Activated gamma-delta T cell (primary cell): ENCODE results near the gene PTP4A2.
"Not testable (repeated sequence)": the region's sequence is repeated elsewhere in the genome, so short reads cannot be mapped to it uniquely, and the experiment has no call there.

ENCODE experiments used
- DNase-seq: peaks from one replicate; lab custom pipeline; 2025; lab: John Stamatoyannopoulos, UW

The PTP4A2 gene

DNA sequence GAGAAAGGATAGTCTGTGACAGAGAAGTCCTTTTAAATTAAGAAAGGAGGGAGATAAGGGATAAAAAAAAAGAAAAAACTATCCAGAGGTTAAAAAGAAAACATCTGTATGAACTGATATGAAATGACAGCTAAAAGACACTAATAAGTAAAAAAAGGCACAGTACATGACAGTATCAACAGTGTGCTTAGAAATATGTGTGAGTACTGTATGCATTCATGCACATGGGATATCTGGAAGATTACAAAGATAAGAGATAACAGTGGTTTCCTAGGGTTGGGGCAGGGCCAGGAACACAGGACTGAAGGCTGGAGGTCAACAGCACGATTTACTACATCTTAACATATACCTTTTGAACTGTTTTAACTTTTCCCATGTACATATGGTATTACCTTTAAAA lies 13.3 kb downstream of the PTP4A2 start:
- no peak for DNase-seq

DNA sequence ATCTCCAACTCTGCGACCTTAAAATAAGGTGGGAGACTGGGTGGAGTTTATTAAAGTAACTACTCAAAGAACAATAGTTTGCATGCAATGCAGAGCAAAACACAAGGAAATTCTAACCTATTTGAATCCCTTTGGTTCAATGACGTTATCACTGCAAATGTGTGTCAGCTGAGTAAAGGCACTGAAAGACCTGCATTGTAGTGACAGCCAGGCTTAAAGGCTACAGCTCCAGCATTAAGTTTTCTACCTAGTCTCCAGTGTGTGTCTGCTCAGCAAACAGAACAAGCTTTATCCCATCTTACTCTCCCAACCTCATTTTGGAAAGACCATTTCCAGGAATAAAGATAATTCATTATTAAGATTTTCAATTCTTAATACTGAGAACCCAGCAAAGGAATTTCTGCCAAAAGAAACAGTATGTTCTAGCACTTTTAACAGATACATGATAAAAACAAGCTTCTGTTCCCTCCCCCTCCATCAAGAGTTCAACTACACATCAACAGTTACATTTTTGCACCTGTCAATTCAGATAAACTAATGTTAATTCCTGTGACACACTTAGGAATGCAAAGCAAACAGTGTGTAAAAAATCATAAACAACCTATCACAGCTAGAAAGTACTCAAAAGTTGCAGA lies 14.2 kb downstream of the PTP4A2 start:
- no peak for DNase-seq

GRCh38 chr1:31920956-31921355 lies 17.2 kb downstream of the PTP4A2 start:
- no peak for DNase-seq

GRCh38 chr1:31919591-31919990 lies 18.6 kb downstream of the PTP4A2 start:
- DNase-seq, result no peak

GRCh38 chr1:31915438-31915837 lies 22.7 kb downstream of the PTP4A2 start:
- no peak for DNase-seq

DNA sequence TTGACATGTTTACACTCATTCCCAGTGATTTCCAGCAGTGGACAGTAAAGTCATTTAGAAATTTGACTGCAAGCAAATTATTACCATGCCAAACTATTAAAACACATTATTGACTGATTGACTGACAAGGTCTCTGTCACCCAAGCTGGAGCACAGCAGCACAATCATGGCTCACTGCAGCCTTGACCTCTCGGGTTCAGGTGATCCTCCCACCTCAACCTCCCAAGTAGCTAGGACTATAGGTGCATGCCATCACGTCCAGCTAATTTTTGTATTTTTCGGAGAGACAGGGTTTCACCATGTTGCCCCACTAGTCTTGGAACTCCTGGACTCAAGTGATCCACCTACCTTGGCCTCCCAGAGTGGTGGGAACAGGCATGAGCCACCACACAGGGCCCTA lies 24.2 kb downstream of the PTP4A2 start:
- DNase-seq, result no peak

DNA sequence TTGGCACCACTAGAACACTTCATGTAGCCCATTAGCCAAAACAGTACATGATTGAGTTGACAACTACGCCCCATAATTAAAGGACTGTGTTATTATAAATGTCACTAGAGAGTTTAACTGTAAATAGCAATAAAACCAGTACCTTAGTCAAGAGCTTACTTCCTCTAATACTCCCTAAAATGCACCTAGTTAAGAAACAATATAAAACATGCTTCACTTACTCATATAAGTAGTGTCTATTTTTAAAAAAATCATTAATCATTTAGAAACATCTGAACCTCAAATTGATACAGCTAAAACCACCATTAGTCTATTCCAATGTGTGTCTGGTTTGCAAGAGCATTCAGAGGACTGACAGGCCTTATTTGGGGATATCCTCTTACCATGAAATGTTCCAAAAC lies 25.3 kb downstream of the PTP4A2 start:
- DNase-seq, result no peak

DNA sequence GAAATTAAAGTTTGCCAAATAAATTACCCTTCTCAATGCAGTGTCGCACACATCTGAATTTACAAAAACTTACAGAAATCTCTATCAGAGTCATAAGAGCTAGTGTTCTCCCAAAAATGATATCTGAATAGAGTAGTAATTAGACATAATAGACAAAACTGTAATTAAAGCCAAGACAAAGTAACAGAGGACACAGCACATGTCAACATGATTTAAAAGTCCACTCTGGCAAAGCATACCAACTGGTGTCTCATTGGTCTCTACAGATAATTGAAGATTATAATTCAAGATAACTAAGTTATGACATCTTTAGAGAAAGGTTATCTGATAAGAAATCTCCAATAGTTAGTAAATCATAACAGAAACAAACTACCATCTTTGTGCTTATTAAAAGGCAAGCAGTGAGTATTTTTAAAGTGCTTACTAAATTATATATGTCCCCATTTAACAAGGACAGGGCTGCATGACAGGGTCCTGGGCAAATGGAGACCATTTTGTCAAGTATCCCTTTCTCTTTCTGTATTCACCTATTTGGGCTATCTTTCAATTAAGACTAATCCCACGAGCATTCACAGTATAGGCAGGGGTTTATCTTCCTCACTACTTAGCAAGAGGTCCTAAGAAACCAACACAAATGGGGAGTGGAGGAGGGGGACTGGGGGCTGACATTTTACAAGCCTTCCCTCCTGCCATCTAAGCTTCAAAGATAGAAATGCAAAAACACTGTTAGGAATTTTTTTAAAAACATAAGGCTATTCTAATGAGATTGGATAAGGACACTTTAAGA lies 26.0 kb downstream of the PTP4A2 start:
- DNase-seq, result no peak

DNA sequence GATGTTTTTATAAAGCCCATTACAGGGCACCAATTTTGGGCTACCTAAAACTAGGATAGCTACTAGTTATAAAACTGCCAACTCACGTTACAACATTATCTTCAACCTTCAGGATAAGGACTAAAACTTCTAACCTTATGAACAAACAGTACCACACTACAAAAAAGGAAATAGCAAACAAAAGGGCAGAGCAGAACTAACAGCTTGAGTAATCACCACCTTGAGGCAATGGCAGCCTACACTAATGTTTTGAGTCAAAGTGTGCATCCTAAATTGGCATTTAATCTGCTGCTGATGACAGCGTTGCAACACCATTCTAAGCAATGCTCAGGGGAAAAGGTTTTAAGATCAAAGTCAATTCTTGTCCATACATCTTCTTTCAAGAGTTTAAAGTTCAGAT lies 27.2 kb downstream of the PTP4A2 start:
- no peak for DNase-seq

GRCh38 chr1:31909691-31910090 lies 28.5 kb downstream of the PTP4A2 start:
- DNase-seq, result no peak

DNA sequence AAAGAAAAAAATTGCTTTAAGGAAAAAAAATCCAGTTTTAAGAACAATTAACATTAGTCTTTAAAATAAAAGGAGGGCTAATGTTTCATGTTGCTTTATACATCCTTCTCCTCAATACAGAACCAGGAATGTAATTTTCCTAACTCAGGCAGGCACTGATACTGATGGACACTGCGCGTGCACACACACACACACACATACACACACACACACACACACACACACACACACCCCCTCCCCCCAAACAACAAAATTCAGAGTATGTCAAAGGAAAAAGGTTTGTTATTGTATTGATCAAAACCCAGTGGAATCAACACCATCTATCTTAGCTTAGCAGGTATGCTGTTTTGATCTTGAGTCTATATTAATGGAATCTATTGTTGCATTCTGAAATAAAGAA lies 31.6 kb downstream of the PTP4A2 start:
- DNase-seq, result no peak

GRCh38 chr1:31905681-31906080 lies 32.5 kb downstream of the PTP4A2 start:
- no peak for DNase-seq

DNA sequence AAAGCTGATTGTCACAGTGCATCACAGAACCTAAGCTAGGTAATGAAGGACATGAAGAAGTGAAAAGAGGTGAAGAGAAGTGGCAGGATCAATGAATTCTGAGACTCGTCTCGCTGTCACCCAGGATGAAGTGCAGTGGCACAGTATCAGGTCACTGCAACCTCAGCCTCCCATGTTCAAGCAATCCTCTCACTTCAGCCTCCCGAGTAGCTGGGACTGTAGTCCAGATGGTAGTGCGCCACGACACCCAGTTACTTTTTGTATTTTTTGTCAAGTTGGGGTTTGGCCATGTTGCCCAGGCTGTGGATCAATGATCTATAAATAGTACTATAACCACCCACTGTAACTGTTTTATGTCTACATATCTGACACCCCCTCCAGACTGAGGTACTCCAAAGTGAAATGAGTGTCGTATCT lies 33.1 kb downstream of the PTP4A2 start:
- no peak for DNase-seq

DNA sequence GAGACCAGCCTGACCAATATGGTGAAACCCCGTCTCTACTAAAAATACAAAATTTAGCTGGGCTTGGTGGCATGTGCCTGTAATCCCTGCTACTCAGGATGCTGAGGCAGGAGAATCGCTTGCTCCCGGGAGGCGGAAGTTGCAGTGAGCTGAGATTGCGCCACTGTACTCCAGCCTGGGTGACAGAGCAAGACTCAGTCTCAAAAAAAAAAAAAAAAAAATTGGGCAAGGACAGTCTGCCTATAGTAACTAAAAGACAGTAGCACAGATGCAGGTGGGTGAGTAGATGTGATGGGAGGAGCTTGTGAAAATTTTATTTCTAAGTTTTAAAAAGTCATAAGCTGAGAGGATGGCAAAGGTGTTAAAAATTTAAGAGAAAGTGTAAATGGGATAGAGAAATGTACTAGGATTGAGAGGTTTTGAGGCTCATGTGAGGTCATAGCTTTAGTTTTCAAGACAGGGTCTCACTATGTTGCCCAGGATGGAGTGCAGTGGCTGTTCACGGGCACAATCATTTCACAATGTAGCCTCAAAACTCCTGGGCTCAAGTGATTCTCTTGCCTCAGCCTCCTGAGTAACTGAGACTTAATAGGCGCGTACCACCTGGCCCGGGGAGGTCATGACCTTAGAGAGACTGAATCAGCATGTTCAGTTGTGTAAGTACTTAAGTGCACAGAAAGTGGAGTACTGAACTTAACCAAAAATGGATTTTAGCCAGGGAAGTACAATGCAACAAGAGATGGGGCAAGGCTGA lies 33.7 kb downstream of the PTP4A2 start:
- no peak for DNase-seq

- no peak for DNase-seq
These were observed 35.7 kb downstream of the PTP4A2 start for GRCh38 chr1:31902510-31902860.

- DNase-seq, result no peak
These were observed 36.2 kb downstream of the PTP4A2 start for GRCh38 chr1:31901838-31902509.

- DNase-seq, result no peak
These were observed 37.4 kb downstream of the PTP4A2 start for GRCh38 chr1:31900790-31901189.

DNA sequence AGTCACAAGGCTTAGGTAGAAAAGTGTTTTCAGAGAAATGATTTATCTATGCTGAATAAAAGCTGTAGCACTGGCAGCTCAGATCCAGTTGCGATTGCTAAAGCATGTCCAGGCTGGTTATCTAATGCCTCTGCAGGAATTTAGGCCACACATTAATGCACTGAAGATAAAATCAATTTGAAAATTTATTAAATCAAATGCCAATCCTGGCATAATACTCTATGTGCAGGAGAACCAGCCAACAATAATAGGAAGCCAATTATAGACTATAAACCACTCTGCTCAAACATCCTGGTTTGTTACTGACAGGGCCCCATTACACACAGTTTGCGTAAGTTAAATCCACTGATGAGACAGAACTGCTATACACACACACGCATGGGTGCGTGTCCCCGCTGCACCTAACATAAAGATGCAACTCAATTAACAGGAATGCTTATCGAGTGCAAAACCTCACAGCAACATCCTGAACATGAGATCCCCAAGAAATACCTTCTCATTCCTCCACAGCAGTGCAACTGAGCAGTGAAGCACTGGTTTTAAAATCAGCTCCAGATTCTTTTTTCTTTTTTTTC lies 40.6 kb downstream of the PTP4A2 start:
- no peak for DNase-seq

DNA sequence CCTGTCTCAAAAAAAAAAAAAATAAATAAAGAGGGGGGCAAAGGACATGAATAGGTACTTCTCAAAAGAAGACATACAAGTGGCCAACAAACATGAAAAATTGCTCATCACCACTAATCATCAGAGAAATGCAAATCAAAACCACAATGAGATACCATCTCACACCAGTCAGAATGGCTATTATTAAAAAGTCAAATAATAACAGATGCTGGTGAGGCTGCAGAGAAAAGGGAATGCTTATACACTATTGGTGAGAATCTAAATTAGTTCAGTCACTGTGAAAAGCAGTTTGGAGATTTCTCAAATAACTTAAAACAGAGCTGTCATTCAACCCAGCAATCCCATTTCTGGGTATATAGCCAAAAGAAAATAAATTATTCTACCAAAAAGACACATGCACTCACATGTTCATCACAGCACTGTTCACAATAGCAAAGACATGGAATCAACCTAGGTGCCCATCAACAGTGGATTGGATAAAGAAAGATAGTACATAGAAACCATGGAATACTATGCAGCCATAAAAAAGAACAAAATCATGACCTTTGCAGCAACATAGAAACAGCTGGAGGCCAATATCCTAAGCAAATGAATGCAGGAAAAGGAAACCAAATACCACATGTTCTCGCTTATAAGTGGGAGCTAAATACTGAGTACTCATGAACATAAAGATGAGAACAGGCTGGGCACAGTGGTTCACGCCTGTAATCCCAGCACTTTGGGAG lies 42.5 kb downstream of the PTP4A2 start:
- not testable (repeated sequence) for DNase-seq

DNA sequence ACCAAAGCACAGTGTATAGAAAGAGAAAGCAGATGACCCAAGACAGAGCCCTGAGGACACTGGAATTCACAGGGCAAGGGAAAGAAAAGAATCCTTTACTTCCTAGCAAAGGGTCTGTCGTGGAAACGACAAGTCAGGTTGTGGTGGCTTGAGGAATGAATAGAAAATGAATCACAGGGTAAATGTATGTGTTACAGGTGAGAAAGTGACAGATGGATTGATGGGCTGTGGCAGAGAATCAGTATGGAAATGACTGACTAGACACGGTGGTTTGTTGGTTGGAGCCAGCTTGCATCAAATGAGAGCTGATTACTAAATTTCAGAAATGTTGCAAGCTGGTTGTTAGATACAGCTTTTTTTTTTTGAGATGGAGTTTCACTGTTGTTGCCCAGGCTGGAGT lies 46.9 kb downstream of the PTP4A2 start:
- DNase-seq, result no peak

GRCh38 chr1:31888291-31888690 lies 49.9 kb downstream of the PTP4A2 start:
- no peak for DNase-seq
